ENCODE results near the gene TMEM229B.
A peak's percentile ranks its signal among the peaks of the same experiment; 100 is the strongest.

The TMEM229B gene

DNA sequence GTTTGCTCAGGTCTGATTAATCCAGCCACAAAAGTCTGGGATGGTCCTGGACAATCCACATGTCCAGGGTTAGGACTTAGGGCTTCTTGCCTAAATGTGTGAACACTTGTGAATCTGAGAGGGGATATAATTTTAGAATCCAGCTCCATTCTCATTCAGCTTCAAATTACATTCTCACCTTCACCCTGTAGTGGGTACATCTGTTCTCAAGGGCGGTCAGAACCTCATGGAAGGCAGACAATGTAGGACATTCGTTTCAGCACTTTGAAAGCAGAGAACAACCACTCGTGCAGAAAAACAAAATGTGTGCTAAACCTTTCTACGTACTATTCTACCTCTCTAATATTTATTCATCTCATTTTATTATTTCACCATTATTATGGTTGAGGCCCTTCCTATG is 1.2 kb downstream of the TMEM229B start:
- peaks cover 0 to 4% (median 0%) of the 10 kb centered on the region in 11 experiments; a peak in 1 of 22 replicates for H4K20me1 ChIP-seq
- H3K9ac ChIP-seq = 0 out of 22 replicates have a peak overlapping the region, but pooled peaks of 1 of the 11 experiments have one; percentile 5
- H3K27me3 ChIP-seq = no peaks in the 10 kb centered on the region
- H3K9me3 ChIP-seq (replicated peaks in 1 of 11) = peaks cover under 1 to 18% (median 7%) of the 10 kb centered on the region in 11 experiments; a peak in 18 of 22 replicates
- peaks cover 39 to 87% (median 72%) of the 10 kb centered on the region in 10 experiments for H3K4me1 ChIP-seq
- no peak overlapping the region for H3K4me3 ChIP-seq
- H3K27ac ChIP-seq = peak overlapping the region in 6 of 11 experiments; percentile 12 to 89 (median 86); a peak in 8 of 22 replicates
- TF ChIP-seq Cebpa-rat (IDR thresholded peaks at IDR 0.05) = no peak
- H3K4me2 ChIP-seq = peak overlapping the region; percentile 79 to 98 (median 90); a peak in 20 of 22 replicates
- H3K36me3 ChIP-seq = no peaks in the 10 kb centered on the region

DNA sequence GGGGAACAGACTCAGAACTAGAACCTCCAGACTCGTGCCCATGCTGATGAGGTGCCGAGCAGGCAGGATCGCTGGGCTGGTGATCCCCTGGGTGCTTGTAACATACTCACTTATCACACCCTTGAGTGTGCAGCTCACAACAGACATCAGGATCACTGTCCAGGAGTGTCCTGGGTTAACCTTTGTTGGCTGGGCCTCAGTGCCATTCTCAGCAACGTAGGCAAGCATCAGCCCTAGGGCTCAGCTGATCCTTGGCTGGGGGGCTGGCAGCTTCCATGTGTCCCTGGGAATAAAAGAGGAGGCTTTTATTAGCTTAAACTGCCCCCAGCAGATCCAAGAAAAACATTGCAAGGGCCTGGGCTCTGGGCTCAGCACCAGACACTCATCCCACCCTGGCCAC is 1.6 kb downstream of the TMEM229B start:
- Histone ChIP-seq H3K9ac (0 out of 22 replicates have a peak overlapping the region, but pooled peaks of 1 of the 11 experiments have one; percentile 5), H3K36me3 (no peaks in the 10 kb centered on the region), H3K27ac (peak overlapping the region in 3 of 11 experiments; percentile 12 to 87 (median 29); a peak in 5 of 22 replicates)

DNA sequence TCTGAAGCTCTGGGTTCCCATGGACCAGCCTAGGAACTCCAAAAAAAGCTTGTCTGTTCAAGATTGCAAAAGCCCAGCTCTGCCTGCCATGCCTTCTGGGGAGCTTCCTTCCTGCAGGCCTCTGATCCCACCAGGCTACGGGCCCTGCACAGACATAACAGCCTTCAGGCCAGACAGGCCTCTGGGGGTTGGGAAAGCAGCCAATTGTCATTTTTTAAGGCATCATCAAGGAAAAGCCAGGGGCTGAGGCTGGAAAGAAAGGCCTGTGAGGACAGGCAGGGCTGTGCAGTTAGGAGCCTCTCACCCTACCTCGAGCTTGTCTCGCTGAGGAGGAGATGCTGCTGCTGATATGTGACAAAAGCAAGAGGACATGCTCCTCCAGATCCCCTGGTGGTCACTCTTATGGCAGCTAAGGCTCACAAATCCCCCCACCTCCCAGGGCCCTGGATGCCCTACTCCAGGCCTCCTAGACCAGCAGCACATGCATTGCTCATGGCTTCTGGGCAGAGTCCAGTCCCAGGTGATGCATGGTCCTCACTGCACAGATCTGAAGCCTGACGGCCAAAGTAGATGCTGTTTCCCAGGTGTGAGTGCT is 2.9 kb downstream of the TMEM229B start:
- H3K9ac ChIP-seq = peak overlapping the region in 5 of 11 experiments; percentile 0 to 44 (median 4); a peak in 1 of 22 replicates
- H3K27me3 ChIP-seq = no peaks in the 10 kb centered on the region
- H3K4me2 ChIP-seq = peak overlapping the region; percentile 8 to 94 (median 68); a peak in 21 of 22 replicates

More for the DNA sequence above, 1.6 kb downstream of the TMEM229B start:
- Histone ChIP-seq H3K4me3 (no peak overlapping the region), H3K4me1 (peaks cover 39 to 87% (median 72%) of the 10 kb centered on the region in 10 experiments), H3K9me3 (replicated peaks in 1 of 11) (peaks cover 0 to 14% (median 3%) of the 10 kb centered on the region in 11 experiments; a peak in 10 of 22 replicates), H3K27me3 (no peaks in the 10 kb centered on the region), H4K20me1 (peaks cover 0 to 4% (median 0%) of the 10 kb centered on the region in 11 experiments; a peak in 1 of 22 replicates), H3K4me2 (peak overlapping the region in 9 of 11 experiments; percentile 79 to 95 (median 89); a peak in 16 of 22 replicates)
- TF ChIP-seq Cebpa-rat (IDR thresholded peaks at IDR 0.05) = no peak

DNA sequence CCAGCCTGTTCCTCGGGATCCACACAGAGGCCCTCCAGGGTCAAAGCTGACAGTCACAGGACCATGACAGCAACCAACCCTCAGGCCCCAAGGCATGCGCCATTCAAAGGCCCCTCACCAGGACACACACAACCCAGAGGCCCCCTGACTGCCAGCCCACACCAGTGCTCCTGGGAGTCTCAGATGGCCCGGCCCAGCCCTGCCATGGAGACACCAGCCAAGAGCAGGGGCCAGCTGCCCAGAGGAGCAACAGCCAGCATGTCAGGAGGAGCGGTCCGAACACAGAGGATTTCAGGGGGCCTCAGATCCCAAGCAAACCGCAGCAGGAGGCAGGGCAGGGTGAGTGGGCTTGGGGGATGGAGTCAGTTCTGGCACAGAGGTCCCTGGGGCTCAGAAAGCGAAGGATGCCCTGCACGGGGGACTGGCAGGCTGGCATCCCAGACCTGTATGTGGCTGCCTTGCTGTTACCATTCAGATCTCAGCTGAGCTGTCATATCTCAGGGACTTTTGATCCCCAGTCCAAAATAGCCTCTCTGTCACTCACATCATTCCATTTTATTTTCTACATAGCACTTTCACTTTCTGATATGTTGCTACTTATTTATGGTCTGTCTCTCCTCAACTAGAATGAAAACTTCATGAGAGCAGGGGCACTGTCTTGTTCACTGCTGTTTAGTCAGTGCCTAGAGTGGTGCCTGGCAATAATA is 4.8 kb downstream of the TMEM229B start:
- peaks cover 37 to 69% (median 60%) of the 10 kb centered on the region in 10 experiments for H3K4me1 ChIP-seq
- no peaks in the 10 kb centered on the region for H3K36me3 ChIP-seq
- no peak overlapping the region for H3K4me3 ChIP-seq
- no peaks in the 10 kb centered on the region for H3K27me3 ChIP-seq
- peak overlapping the region in 3 of 11 experiments; percentile 18 to 32 (median 27); a peak in 2 of 22 replicates for H3K9ac ChIP-seq
- H4K20me1 ChIP-seq = peaks cover 0 to under 1% (median 0%) of the 10 kb centered on the region in 11 experiments; a peak in 1 of 22 replicates
- no peak for TF ChIP-seq Cebpa-rat (IDR thresholded peaks at IDR 0.05)
- H3K4me2 ChIP-seq = peak overlapping the region; percentile 11 to 74 (median 59); a peak in 19 of 22 replicates
- peak overlapping the region in 4 of 11 experiments; percentile 19 to 33 (median 28); a peak in 3 of 22 replicates for H3K27ac ChIP-seq
- H3K9me3 ChIP-seq (replicated peaks in 1 of 11) = peaks cover 0 to 6% (median 0%) of the 10 kb centered on the region in 11 experiments; a peak in 3 of 22 replicates

More for the DNA sequence above, 2.9 kb downstream of the TMEM229B start:
- no peak for TF ChIP-seq Cebpa-rat (IDR thresholded peaks at IDR 0.05)
- Histone ChIP-seq H3K4me1 (peaks cover 47 to 78% (median 71%) of the 10 kb centered on the region in 10 experiments), H4K20me1 (peaks cover 0 to 4% (median 0%) of the 10 kb centered on the region in 11 experiments; a peak in 1 of 22 replicates), H3K9me3 (replicated peaks in 1 of 11) (peaks cover 0 to 6% (median 0%) of the 10 kb centered on the region in 11 experiments; a peak in 3 of 22 replicates), H3K36me3 (no peaks in the 10 kb centered on the region), H3K27ac (peak overlapping the region in 5 of 11 experiments; percentile 3 to 50 (median 35); a peak in 6 of 22 replicates), H3K4me3 (no peak overlapping the region)

DNA sequence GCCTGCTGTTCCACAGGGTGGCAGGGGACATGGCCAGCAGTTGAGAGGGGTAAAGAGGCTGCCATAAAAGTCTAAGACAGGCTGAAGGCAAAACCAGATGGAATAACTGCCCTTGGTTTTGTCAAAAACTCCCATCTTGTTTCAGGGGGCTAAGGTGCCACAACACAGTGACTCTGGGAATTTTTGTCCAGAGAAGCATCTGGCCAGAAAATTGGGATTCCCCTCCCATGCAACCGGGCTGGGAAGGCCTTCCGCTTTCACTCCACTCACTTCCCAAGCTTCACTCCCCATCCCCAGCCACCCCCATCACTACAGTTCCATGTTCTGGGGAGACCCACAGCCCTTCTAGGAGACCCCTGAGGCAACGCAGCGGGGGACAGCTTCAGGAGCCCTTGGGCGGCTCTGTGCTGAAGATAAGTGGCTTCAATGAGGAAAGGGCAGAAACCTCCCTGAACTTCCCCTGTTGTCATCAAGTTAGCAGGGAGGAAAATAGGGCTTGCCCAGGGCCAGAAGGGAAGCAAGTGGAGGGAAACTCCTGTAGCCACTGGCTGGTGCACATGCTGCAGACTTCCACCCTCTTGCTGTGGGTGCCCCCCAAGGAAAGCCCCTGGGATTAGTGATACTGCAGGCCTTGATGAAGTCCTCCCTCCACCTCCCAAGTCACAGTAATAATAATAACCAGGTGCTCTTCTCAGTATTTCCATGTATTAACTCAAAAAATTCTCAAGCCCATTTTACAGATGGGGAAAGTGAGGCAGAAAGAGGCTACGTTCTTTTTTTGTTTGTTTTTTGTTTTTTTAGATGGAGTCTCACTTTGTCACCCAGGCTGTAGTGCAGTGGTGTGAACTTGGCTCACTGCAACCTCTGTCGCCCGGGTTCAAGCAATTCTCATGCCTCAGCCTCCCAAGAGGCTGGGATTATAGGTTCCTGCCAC is 6.0 kb downstream of the TMEM229B start:
- no peaks in the 10 kb centered on the region for H3K36me3 ChIP-seq
- H3K9me3 ChIP-seq (replicated peaks in 1 of 11) = peaks cover 0 to 6% (median 0%) of the 10 kb centered on the region in 11 experiments; a peak in 3 of 22 replicates
- H4K20me1 ChIP-seq = no peaks in the 10 kb centered on the region
- no peak overlapping the region for H3K27ac ChIP-seq
- H3K4me3 ChIP-seq = no peak overlapping the region
- H3K27me3 ChIP-seq = no peaks in the 10 kb centered on the region
- peaks cover 25 to 68% (median 57%) of the 10 kb centered on the region in 10 experiments for H3K4me1 ChIP-seq
- H3K9ac ChIP-seq = no peak overlapping the region
- peak overlapping the region in 4 of 11 experiments; percentile 51 to 74 (median 70); a peak in 7 of 22 replicates for H3K4me2 ChIP-seq
- no peak for TF ChIP-seq Cebpa-rat (IDR thresholded peaks at IDR 0.05)

DNA sequence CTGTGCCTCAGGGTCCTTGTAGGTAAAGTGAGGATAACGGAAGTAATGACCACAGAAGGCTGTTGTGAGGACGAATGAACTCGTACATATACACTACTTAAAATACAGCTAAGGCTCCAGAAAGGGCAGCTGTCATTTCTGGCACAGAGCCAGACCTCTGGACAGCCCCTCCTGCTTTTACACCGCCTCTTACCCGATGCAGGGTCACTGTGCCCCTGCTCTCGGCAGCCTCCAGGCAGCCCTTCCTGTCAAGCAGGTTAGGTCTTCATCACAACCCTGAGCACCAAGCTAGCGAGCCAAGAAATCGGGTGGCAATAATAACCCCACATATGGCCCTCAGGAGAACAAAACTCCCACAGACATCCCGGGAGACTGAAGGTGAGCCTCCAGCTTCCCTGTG is 8.5 kb downstream of the TMEM229B start:
- Histone ChIP-seq H3K4me3 (no peak overlapping the region), H3K36me3 (no peaks in the 10 kb centered on the region), H3K9me3 (replicated peaks in 1 of 11) (no peaks in the 10 kb centered on the region), H4K20me1 (no peaks in the 10 kb centered on the region), H3K27me3 (no peaks in the 10 kb centered on the region), H3K27ac (no peak overlapping the region), H3K4me2 (peak overlapping the region in 5 of 11 experiments; percentile 5 to 33 (median 17); a peak in 2 of 22 replicates), H3K9ac (no peak overlapping the region), H3K4me1 (peaks cover 14 to 43% (median 34%) of the 10 kb centered on the region in 10 experiments; a peak in 17 of 20 replicates)
- no peak for TF ChIP-seq Cebpa-rat (IDR thresholded peaks at IDR 0.05)

DNA sequence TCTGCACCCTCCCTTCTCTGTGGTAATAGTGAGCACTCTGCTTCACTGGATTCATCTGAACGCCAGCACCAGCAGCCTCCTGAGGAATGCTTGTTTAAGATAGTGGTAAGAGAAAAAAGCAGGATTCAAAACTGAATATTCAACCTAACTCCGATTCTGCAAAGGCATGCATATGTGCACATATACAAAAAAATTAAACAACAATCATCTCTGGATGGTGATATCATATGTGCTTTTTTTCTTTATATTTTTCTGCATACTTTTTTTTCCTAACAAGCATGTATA is 9.8 kb downstream of the TMEM229B start:
- H3K27ac ChIP-seq = no peak overlapping the region
- no peaks in the 10 kb centered on the region for H3K36me3 ChIP-seq
- H4K20me1 ChIP-seq = no peaks in the 10 kb centered on the region
- H3K9me3 ChIP-seq (replicated peaks in 1 of 11) = no peaks in the 10 kb centered on the region
- H3K9ac ChIP-seq = no peak overlapping the region; a peak in 1 of 22 replicates
- H3K4me1 ChIP-seq = peaks cover 11 to 42% (median 34%) of the 10 kb centered on the region in 10 experiments; a peak in 17 of 20 replicates
- no peak for TF ChIP-seq Cebpa-rat (IDR thresholded peaks at IDR 0.05)
- no peak overlapping the region for H3K4me3 ChIP-seq
- H3K27me3 ChIP-seq = no peaks in the 10 kb centered on the region
- H3K4me2 ChIP-seq = peak overlapping the region in 8 of 11 experiments; percentile 19 to 66 (median 50); a peak in 13 of 22 replicates

All from BLaER1 treated with 17β-estradiol and CSF1 and Interleukin-3, amounts not matched to agents 10 nM and 100 nM (cell line).